Left ventricle myocardium superior (tissue), 1 donor: Measurements from ENCODE around the gene BAZ2B. TPM values are rescaled to one million over a fixed set of nuclear protein-coding genes. Genes with fewer than 3 reads are reported as not detected.

Source experiments
- ATAC-seq: fragments of 200-7000 bp; cut with Tn5 transposase; one replicate; pipeline ENCODE4 v1.9.1; 2020; ENCODE audit warnings: mild to moderate bottlenecking, moderate library complexity
- DNase-seq: peaks from one replicate; pipeline ENCODE4 v3.0.0-alpha.2; 2020
- intact Hi-C: fragments of 100-400 bp; cut with micrococcal nuclease; formaldehyde crosslinking; loops from one replicate; pipeline ENCODE4 v1.11.0; 2022
- total RNA-seq: library from RNA; stranded (reverse); fragmentation: NEBNext Ultra II Directional; extraction: Animal tissue kit (Norgen Biotek cat#: 25700); gene quantifications from one replicate; pipeline ENCODE4 v1.2.1, GENCODE V29; 2021
- donor health status: DM: no; HTN: yes; CAD: no; lungs with severe emphysema.

Gene BAZ2B
- total RNA-seq, 1 donor from 2014 or later, result 38.6 TPM

DNA sequence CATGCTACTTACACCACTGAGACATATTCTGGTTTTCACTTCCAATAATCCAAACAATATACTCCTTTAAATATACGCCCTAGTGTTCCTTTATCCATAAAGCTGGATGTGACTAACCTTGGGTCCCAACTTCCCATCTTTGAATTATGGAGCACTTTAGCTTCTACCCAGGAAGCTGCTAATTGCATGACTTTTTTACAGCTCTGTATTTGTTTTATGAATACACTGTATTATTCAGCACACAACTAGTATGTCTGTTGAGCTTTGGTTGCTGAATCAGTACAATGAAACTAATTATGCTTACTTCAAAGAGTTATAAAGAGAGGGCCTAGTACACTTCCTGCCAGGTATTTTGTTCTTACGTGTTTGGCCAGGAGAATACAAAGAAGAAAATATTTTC, 118.5 kb downstream of the BAZ2B start:
- ATAC-seq (no peak), DNase-seq (no peak)
- intact Hi-C loops, result no loop called here

DNA sequence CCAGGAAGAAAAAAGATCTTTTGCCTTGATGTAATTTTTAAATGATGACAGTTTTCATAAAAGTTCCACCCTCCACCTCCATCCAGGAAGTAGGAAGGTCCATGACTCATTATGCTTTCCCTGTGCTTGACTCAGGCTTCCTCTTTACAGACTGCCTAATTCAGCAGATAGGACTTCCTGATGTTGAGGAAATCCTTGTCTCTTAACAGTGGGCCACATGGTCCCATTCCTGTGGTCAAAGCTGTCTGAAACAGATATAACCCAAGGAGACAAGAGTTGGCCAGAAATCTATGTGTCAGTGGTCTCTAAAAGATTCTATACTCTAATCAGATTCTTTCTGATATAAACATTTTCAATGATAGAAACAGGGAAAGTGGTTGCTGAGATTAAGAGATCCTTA, 119.1 kb downstream of the BAZ2B start:
- intact Hi-C loops, result no loop called here

DNA sequence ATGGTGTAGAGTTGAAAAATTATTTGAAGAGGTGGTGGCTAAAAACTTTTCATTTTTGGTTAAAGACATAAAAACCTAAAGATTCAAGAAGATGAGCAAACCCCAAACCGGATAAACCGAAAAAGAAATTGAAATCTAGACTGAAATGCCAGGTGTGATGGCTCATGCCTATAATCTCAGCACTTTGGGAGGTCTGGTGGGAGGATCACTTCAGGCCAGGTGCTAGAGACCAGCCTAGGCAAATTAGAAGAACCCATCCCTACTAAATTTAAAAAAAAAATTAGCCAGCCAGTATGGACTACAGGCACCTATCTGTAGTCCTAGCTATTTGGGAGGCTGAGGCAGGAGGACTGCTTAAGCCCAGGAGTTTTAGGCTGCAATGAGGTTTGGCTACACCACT, 126.9 kb downstream of the BAZ2B start:
- no peak for DNase-seq
- no peak for ATAC-seq
- intact Hi-C loops, result no loop called here

More for the DNA sequence above, 119.1 kb downstream of the BAZ2B start:
- no peak for DNase-seq
- ATAC-seq, result peak; percentile 85

DNA sequence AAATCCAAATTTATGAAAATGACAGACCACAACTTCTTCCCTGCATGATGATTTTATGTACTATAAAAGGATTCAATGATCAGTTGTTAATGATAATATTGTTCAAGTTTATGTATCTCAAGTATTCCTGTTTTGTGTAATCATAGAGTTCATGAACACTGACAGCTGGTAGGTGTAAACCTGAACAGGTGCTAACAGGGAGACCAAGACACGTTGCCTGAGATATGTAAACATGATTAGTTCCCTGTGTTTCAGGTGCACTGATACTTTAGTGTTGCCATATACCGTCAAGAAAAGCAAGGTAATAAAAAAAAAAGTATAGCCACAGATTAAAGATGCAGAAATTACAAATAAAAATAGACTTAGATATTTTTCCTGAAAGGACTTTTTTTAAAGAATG, 131.8 kb downstream of the BAZ2B start:
- DNase-seq (no peak), ATAC-seq (no peak)
- intact Hi-C loops, result no loop called here

DNA sequence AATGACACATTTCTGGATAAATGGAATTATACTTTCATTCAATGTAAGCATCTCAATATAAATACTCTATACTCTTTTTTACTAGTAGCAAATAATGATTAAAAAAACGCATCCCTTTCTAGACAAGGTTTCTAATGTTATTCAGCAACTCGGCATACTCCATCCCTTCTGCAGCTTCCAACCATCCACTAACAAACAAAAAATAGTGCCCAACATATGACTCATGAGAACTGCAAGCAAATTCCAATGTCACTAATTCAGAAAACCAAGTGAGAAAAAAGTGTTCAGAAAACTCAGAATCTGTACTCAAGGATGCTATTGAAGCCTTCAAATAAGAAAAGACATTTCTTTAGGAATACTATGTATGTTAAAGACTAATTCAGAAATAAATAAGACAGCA, 140.0 kb downstream of the BAZ2B start:
- DNase-seq, result no peak
- no peak for ATAC-seq
- intact Hi-C loops, result no loop called here

DNA sequence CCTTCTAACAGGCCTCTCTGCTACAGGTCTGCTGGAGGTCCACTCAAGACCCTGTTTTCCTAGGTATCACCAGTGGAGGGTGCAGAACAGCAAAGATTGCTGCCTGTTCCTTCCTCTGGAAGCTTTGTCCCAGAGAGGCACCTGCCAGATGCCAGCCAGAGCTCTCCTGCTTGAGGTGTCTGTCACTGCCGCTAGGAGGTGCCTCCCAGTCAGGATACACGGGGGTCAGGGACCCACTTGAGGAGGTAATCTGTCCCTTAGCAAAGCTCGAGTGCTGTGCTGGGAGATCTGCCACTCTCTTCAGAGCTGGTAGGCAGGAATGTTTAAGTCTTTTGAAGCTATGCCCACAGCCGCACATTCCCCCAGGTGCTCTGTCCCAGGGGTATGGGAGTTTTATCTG, 140.6 kb downstream of the BAZ2B start:
- intact Hi-C loops, result no loop called here
- DNase-seq, result no peak
- ATAC-seq, result no peak

DNA sequence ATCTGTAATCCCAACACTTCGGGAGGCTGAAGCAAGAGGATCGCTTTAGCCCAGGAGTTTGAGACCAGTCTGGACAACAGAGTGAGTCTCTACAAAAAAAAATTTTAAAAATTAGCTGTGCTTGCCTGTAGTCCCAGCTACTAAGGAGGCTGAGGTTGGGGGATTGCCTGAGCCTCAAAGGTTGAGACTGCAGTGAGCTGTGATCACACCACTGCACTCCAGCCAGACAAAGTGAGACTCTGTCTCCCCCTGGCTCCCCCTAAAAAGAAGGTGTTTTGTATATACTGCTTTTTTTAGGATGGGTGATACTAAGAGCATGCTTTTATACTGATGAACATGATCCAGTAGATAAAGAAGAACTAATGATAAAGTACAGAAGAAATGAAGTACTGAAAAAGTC, 145.0 kb downstream of the BAZ2B start:
- intact Hi-C loops, result no loop called here
- DNase-seq (no peak), ATAC-seq (no peak)

DNA sequence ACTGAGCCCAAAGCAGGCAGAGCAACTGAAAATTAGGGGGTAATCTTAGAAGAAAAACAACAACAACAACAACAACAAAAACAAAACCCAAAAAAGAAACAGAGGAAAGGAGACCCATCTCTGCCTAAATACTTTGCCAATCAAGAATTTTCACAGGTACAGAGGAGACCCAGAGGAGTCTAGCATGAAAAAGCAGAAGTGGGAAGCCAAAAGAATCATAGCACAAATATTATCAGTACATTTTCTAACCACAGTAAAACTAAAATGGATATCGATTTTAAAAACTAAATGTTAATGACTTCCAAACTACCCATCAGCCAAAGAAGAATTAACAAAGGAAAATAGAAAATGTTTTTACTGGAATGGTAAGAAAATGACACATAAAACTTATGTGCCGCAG, 148.1 kb downstream of the BAZ2B start:
- intact Hi-C loops, result no loop called here
- DNase-seq (no peak), ATAC-seq (no peak)

DNA sequence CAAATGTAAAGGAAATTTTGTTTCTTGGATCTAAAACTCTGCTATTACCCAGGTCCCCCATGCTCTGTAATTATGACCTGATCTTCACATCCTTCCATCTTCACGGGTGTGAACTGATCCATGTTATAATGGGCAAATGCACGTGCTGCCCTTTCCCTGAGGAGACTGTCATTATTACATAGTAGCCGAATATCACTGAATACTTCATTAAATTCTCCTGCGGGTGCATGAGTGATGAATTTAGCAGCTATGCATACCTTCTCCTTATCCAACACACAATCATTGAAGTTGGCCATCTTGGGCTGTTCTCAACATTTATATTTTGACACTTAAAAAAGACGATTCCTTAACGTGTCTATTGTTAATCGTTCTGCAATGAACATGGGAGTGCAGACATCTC, 153.4 kb downstream of the BAZ2B start:
- no peak for DNase-seq
- intact Hi-C loops, result no loop called here
- no peak for ATAC-seq

DNA sequence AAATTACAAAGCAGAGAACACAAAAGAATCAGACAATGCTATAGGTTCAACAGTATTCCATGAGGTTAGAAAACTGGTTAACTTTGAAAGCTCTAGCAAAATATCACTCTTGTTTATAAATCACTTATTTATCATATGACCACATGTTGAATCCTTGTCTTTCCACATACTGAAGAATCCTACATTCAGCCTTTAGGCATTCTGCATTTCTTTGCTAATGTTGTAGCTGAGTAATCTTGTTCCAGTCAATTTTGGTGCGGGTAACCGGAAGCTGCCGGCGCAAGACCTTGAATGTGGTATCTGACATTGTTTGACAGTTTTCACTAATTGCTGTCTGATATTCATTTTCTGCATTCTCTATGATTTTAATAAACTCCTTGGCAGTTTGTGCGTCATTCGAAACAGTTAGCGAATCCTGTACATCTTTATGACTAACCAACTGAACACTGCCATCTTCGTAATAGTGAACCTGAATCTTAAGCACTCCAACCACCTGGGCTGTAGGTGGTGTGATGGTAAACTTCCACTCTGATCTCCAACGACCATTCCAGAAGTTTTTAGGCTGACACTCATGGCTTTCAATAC, 154.1 kb downstream of the BAZ2B start:
- intact Hi-C loops, result no loop called here
- ATAC-seq (no peak), DNase-seq (no peak)

DNA sequence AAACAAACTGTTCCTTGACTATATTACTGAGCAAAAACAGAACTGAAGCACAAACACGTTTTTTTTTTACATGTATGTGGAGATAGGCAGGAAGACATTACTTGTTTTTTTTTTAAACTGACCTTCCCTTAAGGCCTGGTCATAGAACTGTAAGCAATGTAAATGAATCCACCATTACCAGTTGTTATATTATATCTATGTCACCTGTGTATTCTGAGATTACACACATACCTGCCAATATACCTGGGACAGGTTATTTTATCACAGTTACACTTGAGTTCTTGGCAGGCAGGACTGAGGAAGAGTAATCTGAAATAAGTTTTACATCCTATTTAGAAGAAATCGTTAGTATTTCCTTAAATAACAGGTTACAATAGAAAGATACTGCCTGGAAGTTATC, 155.3 kb downstream of the BAZ2B start:
- DNase-seq, result no peak
- ATAC-seq, result no peak
- intact Hi-C loops, result no loop called here

DNA sequence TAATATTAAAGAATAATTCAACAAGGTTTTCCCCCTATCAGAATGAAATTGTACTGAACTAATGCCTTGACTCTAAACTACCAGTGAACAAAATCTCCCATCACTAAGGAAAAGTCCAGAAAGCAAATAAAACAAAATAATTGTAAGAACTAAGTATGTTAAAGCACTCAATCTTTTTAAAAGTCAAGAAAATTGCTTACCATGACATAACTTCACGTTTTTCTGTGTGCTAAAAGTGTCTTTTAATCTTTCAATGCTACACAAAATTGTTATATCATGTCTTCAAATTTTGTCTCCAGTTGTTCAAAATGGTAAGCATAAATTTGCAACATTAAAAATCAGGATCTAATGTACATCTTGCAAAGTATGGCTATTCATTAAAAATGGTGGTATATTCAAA, 156.1 kb downstream of the BAZ2B start:
- intact Hi-C loops, result no loop called here
- ATAC-seq, result no peak
- no peak for DNase-seq

DNA sequence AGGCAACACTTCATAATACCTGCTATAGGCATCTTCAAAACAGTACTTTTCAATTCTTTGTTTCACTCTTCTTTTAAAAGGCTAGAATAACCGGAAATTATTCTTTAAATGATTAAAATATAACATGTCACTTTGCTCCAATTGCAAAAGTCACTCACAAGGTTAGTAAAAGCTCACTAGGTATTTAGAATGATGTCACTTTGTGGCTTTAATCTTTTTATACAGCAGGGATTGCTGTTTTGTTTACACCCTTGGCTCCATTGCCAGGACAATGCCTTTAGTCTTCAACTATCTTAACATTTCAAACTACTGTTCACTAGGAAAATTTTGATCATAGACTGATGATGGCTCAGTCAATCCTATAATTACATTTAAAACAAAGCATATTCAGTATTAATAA, 157.1 kb downstream of the BAZ2B start:
- intact Hi-C loops, result no loop called here
- ATAC-seq (peak; percentile 27), DNase-seq (no peak)

DNA sequence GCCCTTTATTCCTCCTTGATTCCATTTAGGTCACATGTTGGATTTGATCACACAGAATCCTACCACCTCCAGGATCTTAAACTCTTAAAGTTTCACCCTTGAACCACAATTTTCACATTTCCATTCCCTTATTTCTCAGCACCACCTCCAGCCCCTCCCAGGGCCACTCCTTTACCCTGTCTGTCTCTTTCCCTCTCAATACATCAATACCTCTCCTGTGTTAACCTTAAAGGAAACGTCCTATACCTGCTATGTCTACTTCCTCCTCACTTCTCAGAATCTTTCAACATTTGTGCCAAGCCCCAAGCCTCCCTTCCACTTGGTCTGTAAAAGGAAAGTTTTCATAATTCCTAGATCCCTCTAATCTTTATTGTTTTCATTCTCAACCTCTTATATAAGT, 158.8 kb downstream of the BAZ2B start:
- DNase-seq (no peak), ATAC-seq (no peak)
- intact Hi-C loops, result no loop called here

DNA sequence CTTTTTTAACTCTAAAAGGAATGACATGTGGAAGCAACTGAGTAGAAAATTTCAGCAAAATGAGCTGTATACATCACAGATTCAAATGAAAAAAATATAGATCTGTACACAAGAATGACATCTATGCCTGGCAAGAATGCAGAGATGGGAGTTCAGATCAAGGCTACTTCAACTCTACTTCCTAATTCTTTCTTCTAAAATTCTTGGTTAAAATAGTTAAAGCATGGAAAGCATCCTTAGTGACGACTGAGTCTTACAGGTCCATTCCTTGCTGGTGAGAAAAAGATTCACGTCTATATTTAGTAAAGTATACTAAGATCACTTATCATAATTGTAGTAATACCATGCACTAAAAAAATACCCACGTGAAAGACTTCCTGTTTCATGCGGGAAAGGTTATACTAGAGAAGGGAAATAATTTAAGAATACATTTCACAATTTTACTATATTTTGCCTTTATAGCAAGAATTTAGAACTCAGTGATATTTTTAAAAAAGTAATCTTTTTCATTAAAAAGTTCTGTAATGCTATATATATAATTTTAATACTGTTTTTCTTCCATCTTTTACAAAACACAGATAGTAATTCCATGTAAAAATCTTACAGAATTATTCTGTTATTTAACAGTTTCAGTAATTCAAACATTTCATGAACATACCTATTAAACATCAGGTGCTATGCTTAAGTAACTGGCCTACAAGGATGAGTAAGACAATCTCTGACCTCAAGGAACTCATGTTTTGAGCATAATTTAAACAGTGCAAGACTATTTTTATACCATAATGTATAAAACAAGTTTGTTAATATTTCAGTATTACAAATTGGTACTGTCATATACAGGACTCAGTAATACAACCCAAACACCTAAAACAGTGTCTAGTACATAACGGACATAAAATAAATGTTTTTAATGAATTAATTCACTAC, 159.6 kb downstream of the BAZ2B start:
- ATAC-seq (no peak), DNase-seq (no peak)
- intact Hi-C loops, result no loop called here

DNA sequence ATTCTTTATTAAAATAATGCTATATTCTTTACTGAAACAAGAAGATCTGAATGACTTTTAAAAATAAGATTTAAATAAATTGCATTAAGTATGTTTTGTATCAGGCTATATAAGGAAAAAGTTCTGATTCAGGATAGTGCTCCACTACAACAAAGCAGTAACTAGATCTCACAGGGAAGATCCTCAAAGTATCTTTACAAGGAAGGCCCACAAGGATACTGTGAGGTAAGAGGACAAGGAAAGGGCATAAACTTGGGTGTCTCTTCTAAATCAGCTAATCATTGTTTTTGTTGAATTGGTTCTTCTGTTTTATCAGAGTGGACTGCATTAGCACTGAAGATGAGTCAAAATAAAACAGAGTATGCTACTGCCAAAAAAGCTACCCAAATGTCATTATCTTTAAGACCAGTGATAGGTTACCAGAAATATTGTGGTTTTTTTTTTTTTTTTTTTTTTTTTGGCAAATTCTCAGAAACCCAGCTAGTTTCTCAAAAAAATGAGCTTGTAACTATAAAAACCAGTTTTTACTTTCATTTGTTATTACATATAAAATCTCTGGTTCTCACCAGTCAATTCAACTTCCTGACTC, 160.9 kb downstream of the BAZ2B start:
- DNase-seq, result no peak
- intact Hi-C loops, result no loop called here
- no peak for ATAC-seq

DNA sequence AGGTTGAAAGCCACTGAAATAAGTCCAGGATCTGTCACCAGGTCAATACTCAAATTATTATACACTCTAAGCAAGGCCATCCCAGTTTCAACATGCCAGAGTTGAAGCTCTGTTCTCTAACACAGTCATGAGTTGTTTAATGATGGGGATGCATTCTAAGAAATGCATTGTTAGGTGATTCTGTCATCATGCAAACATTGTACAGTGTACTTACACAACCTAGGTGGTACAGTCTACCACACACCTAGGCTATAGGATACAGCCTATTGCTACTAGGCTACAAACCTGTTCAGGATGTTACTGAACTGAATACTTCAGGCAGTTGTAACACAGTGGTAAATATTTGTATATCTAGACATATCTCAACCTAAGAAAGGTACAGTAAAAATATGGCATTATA, 162.2 kb downstream of the BAZ2B start:
- DNase-seq (no peak), ATAC-seq (peak; percentile 20)
- intact Hi-C loops, result no loop called here

DNA sequence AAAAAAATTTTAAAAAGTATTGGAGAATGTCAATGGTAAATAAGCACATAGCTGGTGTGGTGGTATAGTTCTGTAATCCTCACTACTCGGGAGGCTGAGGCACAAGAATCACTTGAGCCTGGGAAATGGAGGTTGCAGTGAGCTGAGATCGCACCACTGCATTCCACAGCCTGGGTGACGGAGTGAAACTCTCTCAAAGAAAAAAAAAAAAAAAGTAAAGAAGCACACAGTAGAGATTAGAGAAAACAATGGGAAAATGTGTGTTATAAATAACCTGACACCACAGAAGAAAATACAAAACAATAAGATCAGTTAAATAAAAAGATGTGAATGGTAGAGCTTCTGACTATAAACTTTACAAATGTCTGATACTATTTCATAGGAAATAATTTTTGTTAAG, 166.2 kb downstream of the BAZ2B start:
- ATAC-seq (no peak), DNase-seq (no peak)
- intact Hi-C loops, result no loop called here

DNA sequence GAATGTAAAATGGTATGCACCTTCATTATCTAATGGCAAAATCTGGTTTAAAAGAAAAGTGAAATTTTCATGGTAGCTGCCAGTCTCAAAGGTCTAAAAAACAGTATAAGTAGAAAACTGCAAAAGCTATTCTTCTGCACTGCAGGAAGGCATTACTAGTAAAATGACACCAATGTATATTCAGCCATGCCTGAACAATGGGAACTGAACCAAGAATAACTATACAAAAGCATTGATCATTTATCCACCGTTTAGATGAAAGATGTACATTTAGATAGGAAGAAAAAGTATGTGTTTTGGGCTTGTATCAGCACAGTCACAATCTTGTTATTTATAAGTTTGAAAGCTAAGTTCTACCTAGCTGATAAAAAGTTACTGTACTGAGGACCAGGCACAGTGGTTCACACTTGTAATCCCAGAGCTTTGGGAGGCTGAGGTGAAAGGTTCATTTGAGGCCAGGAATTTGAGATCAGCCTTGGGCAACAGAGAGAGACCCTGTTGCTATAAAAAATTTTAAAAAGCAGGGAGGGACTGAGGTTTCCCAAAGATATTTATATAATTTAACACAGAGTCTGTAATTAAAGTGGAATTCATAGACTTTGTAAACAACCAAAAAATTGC, 166.7 kb downstream of the BAZ2B start:
- intact Hi-C loops, result no loop called here
- ATAC-seq, result no peak

DNA sequence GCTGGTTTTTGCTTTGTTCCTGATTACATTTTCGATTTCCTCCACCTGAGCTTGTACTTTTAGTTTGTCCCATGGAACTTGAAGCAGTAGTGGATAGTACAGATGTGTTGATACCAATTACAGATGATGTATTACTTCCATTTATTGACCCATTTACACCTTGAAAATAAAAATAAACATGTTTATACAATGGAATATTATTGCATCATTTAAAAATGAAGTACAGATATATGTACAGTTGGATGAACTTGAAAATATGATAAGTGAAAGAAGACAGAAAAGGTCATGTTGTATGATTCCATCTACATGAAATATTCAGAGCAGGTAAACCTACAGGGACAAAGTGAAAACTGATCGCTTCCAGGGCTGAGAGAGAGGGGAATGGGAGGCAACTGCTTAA, 169.5 kb downstream of the BAZ2B start:
- ATAC-seq, result no peak
- intact Hi-C loops, result no loop called here
- DNase-seq, result no peak

More for the DNA sequence above, 166.7 kb downstream of the BAZ2B start:
- no peak for DNase-seq
